ENCODE measurements around the gene L3MBTL4. TPM values are rescaled to one million over a fixed set of nuclear protein-coding genes. Genes with fewer than 3 reads are reported as not detected.

L3MBTL4 gene
- total RNA-seq, 1 donor from 2014 or later: 17.5 TPM

GRCh38 chr18:6022845-6023244 is 391.9 kb downstream of the L3MBTL4 start:
- Mint-ChIP-seq H3K36me3 (peaks cover under 1% of the 10 kb centered on the region), H3K9me3 (no peaks in the 10 kb centered on the region), H3K4me3 (no peak overlapping the region), H3K27me3 (ENCODE audit: low read depth) (no peaks in the 10 kb centered on the region), H3K27ac (no peak overlapping the region), H3K4me1 (peaks cover 42% of the 10 kb centered on the region)
- DNase-seq (ENCODE audit: low spot score in 2 of 2, unreplicated experiment in 2 of 2): no peak
- TF ChIP-seq, protein P1, sequence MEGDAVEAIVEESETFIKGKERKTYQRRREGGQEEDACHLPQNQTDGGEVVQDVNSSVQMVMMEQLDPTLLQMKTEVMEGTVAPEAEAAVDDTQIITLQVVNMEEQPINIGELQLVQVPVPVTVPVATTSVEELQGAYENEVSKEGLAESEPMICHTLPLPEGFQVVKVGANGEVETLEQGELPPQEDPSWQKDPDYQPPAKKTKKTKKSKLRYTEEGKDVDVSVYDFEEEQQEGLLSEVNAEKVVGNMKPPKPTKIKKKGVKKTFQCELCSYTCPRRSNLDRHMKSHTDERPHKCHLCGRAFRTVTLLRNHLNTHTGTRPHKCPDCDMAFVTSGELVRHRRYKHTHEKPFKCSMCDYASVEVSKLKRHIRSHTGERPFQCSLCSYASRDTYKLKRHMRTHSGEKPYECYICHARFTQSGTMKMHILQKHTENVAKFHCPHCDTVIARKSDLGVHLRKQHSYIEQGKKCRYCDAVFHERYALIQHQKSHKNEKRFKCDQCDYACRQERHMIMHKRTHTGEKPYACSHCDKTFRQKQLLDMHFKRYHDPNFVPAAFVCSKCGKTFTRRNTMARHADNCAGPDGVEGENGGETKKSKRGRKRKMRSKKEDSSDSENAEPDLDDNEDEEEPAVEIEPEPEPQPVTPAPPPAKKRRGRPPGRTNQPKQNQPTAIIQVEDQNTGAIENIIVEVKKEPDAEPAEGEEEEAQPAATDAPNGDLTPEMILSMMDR (IDR thresholded peaks at IDR 0.05; ENCODE audit: unreplicated experiment): no peak

GRCh38 chr18:6022074-6022444 is 392.7 kb downstream of the L3MBTL4 start:
- Mint-ChIP-seq H3K4me3 (no peak overlapping the region), H3K36me3 (no peaks in the 10 kb centered on the region), H3K9me3 (no peaks in the 10 kb centered on the region), H3K4me1 (peaks cover 42% of the 10 kb centered on the region), H3K27me3 (ENCODE audit: low read depth) (no peaks in the 10 kb centered on the region), H3K27ac (no peak overlapping the region)
- TF ChIP-seq, protein P1 (IDR thresholded peaks at IDR 0.05; ENCODE audit: unreplicated experiment): no peak
- DNase-seq (ENCODE audit: low spot score in 2 of 2, unreplicated experiment in 2 of 2): no peak

GRCh38 chr18:6021306-6022073 is 393.2 kb downstream of the L3MBTL4 start:
- Mint-ChIP-seq H3K27me3 (ENCODE audit: low read depth) (no peaks in the 10 kb centered on the region), H3K36me3 (no peaks in the 10 kb centered on the region), H3K27ac (no peak overlapping the region), H3K4me3 (no peak overlapping the region), H3K9me3 (no peaks in the 10 kb centered on the region), H3K4me1 (peaks cover 42% of the 10 kb centered on the region)
- TF ChIP-seq, protein P1 (IDR thresholded peaks at IDR 0.05; ENCODE audit: unreplicated experiment): no peak
- no peak for DNase-seq (ENCODE audit: low spot score in 2 of 2, unreplicated experiment in 2 of 2)

DNA sequence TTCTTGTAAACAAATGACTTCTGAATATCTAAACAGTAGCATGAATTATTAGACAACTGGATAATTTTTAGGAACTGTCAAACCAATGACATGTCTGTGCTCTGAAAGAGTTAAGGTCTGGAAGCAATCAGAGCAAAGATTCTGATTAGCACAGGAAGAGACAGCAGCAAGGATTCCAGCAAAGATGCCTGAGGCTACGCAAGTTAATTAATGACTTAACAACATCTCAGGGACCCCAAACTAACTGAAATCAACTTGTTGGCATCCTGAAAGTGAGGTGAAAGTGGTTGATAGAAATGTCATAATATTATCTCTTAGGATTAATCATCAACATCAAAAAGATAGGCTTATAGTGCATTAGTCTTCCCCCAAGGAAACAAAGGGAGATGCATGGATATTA is 396.0 kb downstream of the L3MBTL4 start:
- Mint-ChIP-seq H3K4me3 (no peak overlapping the region), H3K9me3 (no peaks in the 10 kb centered on the region), H3K27ac (no peak overlapping the region), H3K4me1 (peaks cover 22% of the 10 kb centered on the region), H3K27me3 (ENCODE audit: low read depth) (no peaks in the 10 kb centered on the region), H3K36me3 (no peaks in the 10 kb centered on the region)
- DNase-seq (ENCODE audit: low spot score in 2 of 2, unreplicated experiment in 2 of 2): no peak
- TF ChIP-seq, protein P1 (IDR thresholded peaks at IDR 0.05; ENCODE audit: unreplicated experiment): no peak

- H3K36me3 Mint-ChIP-seq: no peaks in the 10 kb centered on the region
- TF ChIP-seq, protein P1 (IDR thresholded peaks at IDR 0.05; ENCODE audit: unreplicated experiment): no peak
- peaks cover 12% of the 10 kb centered on the region for H3K4me1 Mint-ChIP-seq
- H3K27ac Mint-ChIP-seq: no peak overlapping the region
- no peak overlapping the region for H3K4me3 Mint-ChIP-seq
- no peak for DNase-seq (ENCODE audit: low spot score in 2 of 2, unreplicated experiment in 2 of 2)
- no peaks in the 10 kb centered on the region for H3K9me3 Mint-ChIP-seq
- no peaks in the 10 kb centered on the region for H3K27me3 Mint-ChIP-seq (ENCODE audit: low read depth)
Measured at GRCh38 chr18:6017171-6017570, 397.5 kb downstream of the L3MBTL4 start.
